ENCODE data around the gene RPAP3.

- TF ChIP-seq EZH2 (IDR thresholded peaks at IDR 0.05; ENCODE audit: borderline replicate concordance, insufficient read depth, low read length, poor library complexity, severe bottlenecking) (no peak), TAF1 (IDR thresholded peaks at IDR 0.05; ENCODE audit: low read depth) (no peak), POLR2AphosphoS5 (IDR thresholded peaks at IDR 0.05) (no peak), CTCF (IDR thresholded peaks at IDR 0.05; ENCODE audit: poor library complexity, severe bottlenecking) (no peak), REST (IDR thresholded peaks at IDR 0.05; ENCODE audit: borderline replicate concordance) (no peak), SMC3 (conservative IDR thresholded peaks at IDR 0.05; ENCODE audit: poor library complexity) (no peak), EP300 (conservative IDR thresholded peaks at IDR 0.05; ENCODE audit: poor library complexity, severe bottlenecking) (no peak), MXI1 (conservative IDR thresholded peaks at IDR 0.05; ENCODE audit: poor library complexity, severe bottlenecking) (no peak)
Measured at GRCh38 chr12:47679785-47680184, 26.0 kb downstream of the RPAP3 start.
